HepG2 (cell line): Measurements from ENCODE around the gene DZIP1L. TPM values are rescaled to one million over a fixed set of nuclear protein-coding genes. Genes with fewer than 3 reads are reported as not detected.

Experiments used
- ATAC-seq: fragments of 200-7000 bp; cut with Tn5 transposase; 3 replicates; pipeline ENCODE4 v1.9.1; 2020; ENCODE audit warnings: mild to moderate bottlenecking, moderate library complexity
- BruUV-seq: library from RNA; stranded (reverse); fragments of 400-500 nt; replicated peaks from 2 replicates; lab custom pipeline; 2021; lab: Mats Ljungman, UMichigan
- CTCF ChIA-PET: fragments of 300-600 bp; formaldehyde crosslinking; extraction: SDS; loops from one replicate; lab custom pipeline; 2021; ENCODE audit warnings: low total read pairs, inconsistent platforms, low intra/inter-chr PET ratio; lab: Yijun Ruan, JAX
- POLR2A ChIA-PET: fragments of 350-600 bp; sonication (Branson Sonifier 250); formaldehyde crosslinking; loops from one replicate; lab custom pipeline; 2020; ENCODE audit warnings: antibody characterized with exemption, inconsistent platforms; lab: Yijun Ruan, JAX
- DNase-seq: peaks from one replicate; pipeline ENCODE4 v3.0.0-alpha.2; 2015; ENCODE audit warnings: low spot score
- FAIRE-seq: peaks from 3 replicates; lab custom pipeline; 2011; peaks lifted over from hg19 to GRCh38; lab: Jason Lieb, UNC
- H2AFZ ChIP-seq: one replicate; pipeline ENCODE4 v1.6.1; 2011; ENCODE audit warnings: low read length, inconsistent platforms
- H3K27ac ChIP-seq: fragments of 300-600 bp; 3 replicates; pipeline ENCODE4 v1.8.0; 2011; ENCODE audit warnings: mixed run types, mild to moderate bottlenecking, mixed read lengths, low read length, inconsistent platforms; ENCODE audit not compliant: insufficient read depth; ENCODE audit errors: extremely low read length
- H3K27me3 ChIP-seq, 2 experiments: fragments of 200-600 bp in 1 of 2; 2 replicates in 1 of 2; 3 replicates in 1 of 2; pipeline versions ENCODE4 v1.6.0 to v1.8.0; 2011; ENCODE audit warnings: low read length in 2 of 2, mild to moderate bottlenecking in 2 of 2, moderate library complexity in 2 of 2, inconsistent platforms in 1 of 2; ENCODE audit not compliant: insufficient read depth in 2 of 2, control insufficient read depth in 1 of 2
- H3K36me3 ChIP-seq, 2 experiments: fragments of 200-600 bp in 1 of 2; replicated peaks in 1 of 2; 2 replicates in 1 of 2; 3 replicates in 1 of 2; pipeline versions ENCODE4 v1.5.1 to v1.8.0; 2011; ENCODE audit warnings: low read length in 2 of 2, inconsistent platforms in 1 of 2; ENCODE audit not compliant: insufficient read depth in 2 of 2, control insufficient read depth in 1 of 2
- H3K4me1 ChIP-seq: 2 replicates; pipeline ENCODE4 v1.5.1; 2012; ENCODE audit warnings: low read length, inconsistent platforms; ENCODE audit not compliant: insufficient read depth
- H3K4me2 ChIP-seq: 2 replicates; pipeline ENCODE4 v1.6.0; 2011; ENCODE audit warnings: low read depth, low read length, inconsistent platforms
- H3K4me3 ChIP-seq, 3 experiments: fragments of 200-600 bp in 1 of 3; sonication (generic), shearing (Covaris generic) in 1 of 3; replicated peaks in 1 of 3; 2 replicates each; pipeline ENCODE4 v1.5.1; 2011 to 2016; ENCODE audit warnings: low read length in 3 of 3, inconsistent platforms in 2 of 3, low read depth in 2 of 3, mild to moderate bottlenecking in 2 of 3, control low read depth in 1 of 3, mixed read lengths in 1 of 3; ENCODE audit not compliant: insufficient read depth in 1 of 3
- H3K79me2 ChIP-seq: one replicate; pipeline ENCODE4 v1.6.1; 2011; ENCODE audit warnings: low read length, inconsistent platforms; ENCODE audit not compliant: insufficient read depth
- H3K9ac ChIP-seq: 2 replicates; pipeline ENCODE4 v1.6.0; 2011; ENCODE audit warnings: mild to moderate bottlenecking, low read depth, low read length, inconsistent platforms; ENCODE audit not compliant: insufficient read depth
- H3K9me3 ChIP-seq: 2 replicates; pipeline ENCODE4 v1.5.1; 2012; ENCODE audit warnings: mild to moderate bottlenecking, low read length
- H4K20me1 ChIP-seq: 2 replicates; pipeline ENCODE4 v1.6.0; 2011; ENCODE audit warnings: inconsistent platforms, mild to moderate bottlenecking, low read length, moderate library complexity; ENCODE audit not compliant: insufficient read depth
- NR1H2 ChIP-seq: sonication (generic); formaldehyde crosslinking; IDR thresholded peaks from 2 replicates; pipeline ENCODE4 v1.8.1; 2022; ENCODE audit warnings: low read depth, missing genetic modification reagents, borderline replicate concordance
- RBM39 ChIP-seq: fragments of 200-400 bp; formaldehyde crosslinking; IDR thresholded peaks from one replicate; pipeline ENCODE4 v1.6.1; 2018; ENCODE audit warnings: antibody characterized with exemption, mild to moderate bottlenecking, low read depth, low read length; ENCODE audit not compliant: poor library complexity, severe bottlenecking
- TBX2 ChIP-seq: sonication (generic); formaldehyde crosslinking; IDR thresholded peaks from 2 replicates; pipeline ENCODE4 v1.5.0; 2020; ENCODE audit warnings: missing genetic modification reagents, mild to moderate bottlenecking, borderline replicate concordance
- ZC3H13 ChIP-seq: sonication (generic); formaldehyde crosslinking; IDR thresholded peaks from 2 replicates; pipeline ENCODE4 v1.8.1; 2023; ENCODE audit warnings: mild to moderate bottlenecking, missing genetic modification reagents, moderate library complexity
- ZNF30 ChIP-seq: sonication (generic); formaldehyde crosslinking; IDR thresholded peaks from 2 replicates; pipeline ENCODE4 v1.5.0; 2020; ENCODE audit warnings: mild to moderate bottlenecking, missing genetic modification reagents
- ZNF513 ChIP-seq: sonication (generic); formaldehyde crosslinking; conservative IDR thresholded peaks from 2 replicates; pipeline ENCODE4 v1.5.0; 2020; ENCODE audit warnings: missing genetic modification reagents
- ZNF770 ChIP-seq: sonication (generic); formaldehyde crosslinking; IDR thresholded peaks from 2 replicates; pipeline ENCODE4 v1.5.0; 2020; ENCODE audit warnings: mild to moderate bottlenecking, missing genetic modification reagents
- ZNF772 ChIP-seq: sonication (generic); formaldehyde crosslinking; IDR thresholded peaks from 2 replicates; pipeline ENCODE4 v1.5.0; 2020; ENCODE audit warnings: mild to moderate bottlenecking, missing genetic modification reagents
- WGBS: methylation state at CpG from one replicate; pipeline ENCODE4 v1.1.6; 2017; ENCODE audit warnings: low lambda C conversion rate; 5-methylcytosine and 5-hydroxymethylcytosine counted together
- in situ Hi-C: cut with HindIII; loops from 2 replicates; pipeline ENCODE4 v1.10.0; 2017; ENCODE audit warnings: low pct_unique_long_range_greater_than_20kb; ENCODE audit not compliant: extremely low pct_ligation_motif_present
- intact Hi-C: fragments of 100-400 bp; cut with micrococcal nuclease; formaldehyde crosslinking; loops from one replicate; pipeline ENCODE4 v1.10.0; 2022; ENCODE audit not compliant: unreplicated experiment
- polyA plus RNA-seq, 8 experiments: library from polyadenylated mRNA; depleted of rRNA in 3 of 8; stranded (reverse) in 7 of 8; unstranded in 1 of 8; fragments of >200 nt; fragmentation: Illumina TruSeq in 4 of 8; extraction: Trizol in 4 of 8; gene quantifications; 2 replicates each; pipeline versions ENCODE4 v1.2.1 to v1.2.3, GENCODE V29; 2011 to 2016; ENCODE audit warnings: low read depth in 4 of 8, missing spikeins in 1 of 8, mixed read lengths in 1 of 8; ENCODE audit not compliant: insufficient read depth in 1 of 8
- total RNA-seq, 5 experiments: library from RNA; depleted of rRNA; stranded (reverse); fragments of >200 nt; fragmentation: Illumina TruSeq; extraction: Trizol; gene quantifications; 2 replicates each; pipeline ENCODE4 v1.2.3, GENCODE V29; 2016; ENCODE audit warnings: low read depth in 1 of 5
- TF ChIP-seq, protein P1 (sequence below): sonication (generic); formaldehyde crosslinking; IDR thresholded peaks from 2 replicates; pipeline ENCODE4 v1.5.0; 2020; ENCODE audit warnings: missing genetic modification reagents, mild to moderate bottlenecking, borderline replicate concordance
- TF ChIP-seq, protein P2 (sequence below): sonication (generic); formaldehyde crosslinking; IDR thresholded peaks from 2 replicates; pipeline ENCODE4 v1.4.0; 2020; ENCODE audit warnings: missing genetic modification reagents, borderline replicate concordance
- TF ChIP-seq, protein P3 (sequence below): fragments of 450-650 bp; IDR thresholded peaks from 2 replicates; pipeline ENCODE4 v1.6.1; 2017

DZIP1L gene
- total and polyA plus RNA-seq, 2 of the 13 experiments (the other 11 are each of a cell fraction or from before 2014, with no cell fraction given), result 0.90 to 1.2 TPM

DNA sequence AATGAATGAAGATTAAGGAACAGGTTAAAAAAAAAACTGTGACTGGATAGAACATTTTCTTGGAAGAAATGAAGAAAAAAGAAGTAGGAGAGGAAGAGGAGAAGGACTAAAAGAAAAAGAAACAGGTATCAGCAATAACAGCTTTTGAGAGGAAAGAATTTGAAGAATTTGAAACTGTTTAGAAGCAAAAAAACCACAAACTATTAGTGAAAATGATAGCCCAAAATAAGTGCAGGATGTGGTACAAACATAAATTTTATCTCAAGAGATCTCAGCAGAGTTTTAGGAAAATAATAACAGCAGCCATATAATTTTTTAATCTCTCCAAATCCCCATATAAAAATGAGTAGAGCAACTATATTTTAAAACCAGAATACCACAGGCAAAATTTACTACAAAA is 25.5 kb upstream of the DZIP1L start:
- no peaks in the 10 kb centered on the region for H3K9me3 ChIP-seq
- in situ Hi-C loops (no loop called here), intact Hi-C loops (no loop called here)
- CTCF ChIA-PET, result no interaction called here
- POLR2A ChIA-PET, result no interaction called here
- 0 out of 2 replicates have a peak, but pooled peaks cover 2% of the 10 kb centered on the region for H3K4me1 ChIP-seq
- no peak overlapping the region for H3K4me2 ChIP-seq
- no peaks in the 10 kb centered on the region for H3K36me3 ChIP-seq
- H3K9ac ChIP-seq, result no peak overlapping the region
- no peak overlapping the region for H2AFZ ChIP-seq
- BruUV-seq, result no TSS peak
- H3K27ac ChIP-seq, result no peak overlapping the region
- no peak for DNase-seq
- no peak overlapping the region for H3K4me3 ChIP-seq
- no peaks in the 10 kb centered on the region for H3K27me3 ChIP-seq
- FAIRE-seq, result no peak
- no peaks in the 10 kb centered on the region for H3K79me2 ChIP-seq
- TF ChIP-seq ZC3H13 (no peak), ZNF770 (CRISPR knock-in tag) (no peak), ZNF772 (CRISPR knock-in tag) (no peak), RBM39 (no peak)
- TF ChIP-seq, protein P1, sequence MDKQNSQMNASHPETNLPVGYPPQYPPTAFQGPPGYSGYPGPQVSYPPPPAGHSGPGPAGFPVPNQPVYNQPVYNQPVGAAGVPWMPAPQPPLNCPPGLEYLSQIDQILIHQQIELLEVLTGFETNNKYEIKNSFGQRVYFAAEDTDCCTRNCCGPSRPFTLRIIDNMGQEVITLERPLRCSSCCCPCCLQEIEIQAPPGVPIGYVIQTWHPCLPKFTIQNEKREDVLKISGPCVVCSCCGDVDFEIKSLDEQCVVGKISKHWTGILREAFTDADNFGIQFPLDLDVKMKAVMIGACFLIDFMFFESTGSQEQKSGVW, result no peak
- TF ChIP-seq, all 625 proteins: peak for 0
- no peaks in the 10 kb centered on the region for H4K20me1 ChIP-seq
- no peak for ATAC-seq

DNA sequence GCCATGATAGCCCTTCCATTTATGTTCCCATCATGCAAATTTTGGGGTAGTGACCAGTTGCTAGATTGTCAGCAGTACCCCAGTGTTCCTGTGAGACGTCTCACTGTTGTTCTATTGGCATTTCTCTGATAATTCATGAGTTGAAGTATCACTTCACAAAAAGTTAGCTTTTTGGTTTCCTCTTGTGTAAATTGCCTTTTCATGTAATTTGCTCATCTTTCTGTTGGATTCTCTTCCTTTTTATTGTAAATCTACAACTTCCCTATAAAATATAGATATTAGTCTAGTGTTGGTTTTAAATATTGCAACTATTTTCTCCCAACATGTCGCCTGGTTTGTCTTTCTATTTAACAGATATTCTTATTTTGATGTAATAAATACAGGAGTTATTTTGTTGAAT is 24.3 kb upstream of the DZIP1L start:
- H4K20me1 ChIP-seq, result no peaks in the 10 kb centered on the region
- no peak for FAIRE-seq
- no TSS peak for BruUV-seq
- in situ Hi-C loops (no loop called here), intact Hi-C loops (loop anchor here (5.0 kb wide), 1 partner anchor 892 kb away; no protein-coding TSS in a partner anchor)
- no peak for DNase-seq
- 0 out of 2 replicates have a peak, but pooled peaks cover 9% of the 10 kb centered on the region for H3K4me1 ChIP-seq
- ATAC-seq, result no peak
- no peaks in the 10 kb centered on the region for H3K36me3 ChIP-seq
- no peak overlapping the region for H2AFZ ChIP-seq
- WGBS, result 3% methylated on average over 2 of the region's 2 CpGs
- ChIA-PET POLR2A (no interaction called here), CTCF (no interaction called here)
- no peak overlapping the region for H3K27ac ChIP-seq
- H3K27me3 ChIP-seq, result no peaks in the 10 kb centered on the region
- H3K79me2 ChIP-seq, result no peaks in the 10 kb centered on the region
- no peak overlapping the region for H3K4me2 ChIP-seq
- H3K4me3 ChIP-seq, result no peak overlapping the region
- no peaks in the 10 kb centered on the region for H3K9me3 ChIP-seq
- no peak overlapping the region for H3K9ac ChIP-seq
- TF ChIP-seq, protein P2, sequence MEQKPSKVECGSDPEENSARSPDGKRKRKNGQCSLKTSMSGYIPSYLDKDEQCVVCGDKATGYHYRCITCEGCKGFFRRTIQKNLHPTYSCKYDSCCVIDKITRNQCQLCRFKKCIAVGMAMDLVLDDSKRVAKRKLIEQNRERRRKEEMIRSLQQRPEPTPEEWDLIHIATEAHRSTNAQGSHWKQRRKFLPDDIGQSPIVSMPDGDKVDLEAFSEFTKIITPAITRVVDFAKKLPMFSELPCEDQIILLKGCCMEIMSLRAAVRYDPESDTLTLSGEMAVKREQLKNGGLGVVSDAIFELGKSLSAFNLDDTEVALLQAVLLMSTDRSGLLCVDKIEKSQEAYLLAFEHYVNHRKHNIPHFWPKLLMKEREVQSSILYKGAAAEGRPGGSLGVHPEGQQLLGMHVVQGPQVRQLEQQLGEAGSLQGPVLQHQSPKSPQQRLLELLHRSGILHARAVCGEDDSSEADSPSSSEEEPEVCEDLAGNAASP, result no peak
- TF ChIP-seq, protein P3, sequence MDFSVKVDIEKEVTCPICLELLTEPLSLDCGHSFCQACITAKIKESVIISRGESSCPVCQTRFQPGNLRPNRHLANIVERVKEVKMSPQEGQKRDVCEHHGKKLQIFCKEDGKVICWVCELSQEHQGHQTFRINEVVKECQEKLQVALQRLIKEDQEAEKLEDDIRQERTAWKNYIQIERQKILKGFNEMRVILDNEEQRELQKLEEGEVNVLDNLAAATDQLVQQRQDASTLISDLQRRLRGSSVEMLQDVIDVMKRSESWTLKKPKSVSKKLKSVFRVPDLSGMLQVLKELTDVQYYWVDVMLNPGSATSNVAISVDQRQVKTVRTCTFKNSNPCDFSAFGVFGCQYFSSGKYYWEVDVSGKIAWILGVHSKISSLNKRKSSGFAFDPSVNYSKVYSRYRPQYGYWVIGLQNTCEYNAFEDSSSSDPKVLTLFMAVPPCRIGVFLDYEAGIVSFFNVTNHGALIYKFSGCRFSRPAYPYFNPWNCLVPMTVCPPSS, result no peak
- TF ChIP-seq ZNF30 (CRISPR knock-in tag), result no peak
- TF ChIP-seq ZNF513, result no peak
- TF ChIP-seq NR1H2 (CRISPR knock-in tag), result no peak
- no peak for TF ChIP-seq TBX2 (CRISPR knock-in tag)
